NCI-H510A treated with DMSO at 0.1 percent for 48 hours (cell line): ENCODE data around the gene SH3BGRL3.
"Not testable (repeated sequence)": the region's sequence is repeated elsewhere in the genome, so short reads cannot be mapped to it uniquely, and the experiment has no call there.

Experiments used
- DNase-seq: peaks from one replicate; lab custom pipeline; 2025; lab: John Stamatoyannopoulos, UW

Gene SH3BGRL3

DNA sequence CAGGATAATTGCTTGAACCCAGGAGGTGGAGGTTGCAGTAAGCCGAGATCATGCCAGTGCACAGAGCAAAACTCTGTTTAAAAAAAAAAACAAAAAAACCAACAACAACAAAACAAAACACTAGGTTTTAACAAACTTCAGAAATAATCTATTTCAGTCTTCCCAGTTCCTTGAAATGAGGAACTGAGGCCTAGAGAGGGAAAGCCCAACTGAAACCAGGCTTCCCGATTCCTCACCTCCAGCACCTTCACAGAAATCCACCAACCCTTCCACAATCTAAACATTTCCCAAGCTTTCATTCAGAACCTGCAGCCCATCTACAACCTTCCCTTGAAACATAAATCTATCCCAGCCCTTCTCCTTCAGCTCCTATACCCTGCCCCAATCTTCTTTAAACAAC, 37.3 kb downstream of the SH3BGRL3 start:
- no peak for DNase-seq

DNA sequence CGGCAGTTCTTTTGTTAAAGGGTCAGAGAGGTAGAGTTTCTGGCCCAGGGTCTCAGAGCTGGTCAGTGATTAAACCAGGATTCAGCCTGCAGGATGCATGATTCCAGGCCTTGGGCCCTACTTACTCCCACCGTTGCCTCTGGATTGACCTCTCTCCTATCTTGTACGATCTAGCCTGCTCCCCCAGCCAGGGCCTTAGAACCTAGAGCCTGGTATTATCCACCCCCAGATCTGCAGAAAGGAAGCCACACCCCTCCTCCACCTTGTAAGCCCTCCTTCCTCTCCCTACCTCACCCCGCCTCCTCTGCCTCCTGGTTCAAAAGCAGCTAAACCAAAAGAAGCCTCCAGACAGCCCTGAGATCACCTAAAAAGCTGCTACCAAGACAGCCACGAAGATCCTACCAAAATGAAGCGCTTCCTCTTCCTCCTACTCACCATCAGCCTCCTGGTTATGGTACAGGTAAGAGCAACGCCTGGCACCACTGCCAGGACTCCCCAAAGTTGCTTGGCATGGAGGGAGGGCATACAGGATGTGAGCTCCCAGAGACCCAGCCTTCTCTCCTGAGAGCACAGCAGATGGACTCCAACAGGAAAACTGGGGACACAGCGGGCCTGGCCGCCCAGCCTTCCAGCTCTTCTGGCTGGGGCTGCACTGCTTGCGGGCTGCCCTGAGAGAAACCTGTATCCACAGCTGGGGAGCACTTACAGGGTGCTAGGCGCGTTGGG, 37.9 kb downstream of the SH3BGRL3 start, which contains the start of gene CD52:
Gene CD52, plus strand, starts transcription at position 347 of the 726 bp plus-strand sequence. Its CDS starts 60 bp downstream, at position 407.
- DNase-seq = no peak

GRCh38 chr1:26318338-26319064, 38.6 kb downstream of the SH3BGRL3 start:
- no peak for DNase-seq

DNA sequence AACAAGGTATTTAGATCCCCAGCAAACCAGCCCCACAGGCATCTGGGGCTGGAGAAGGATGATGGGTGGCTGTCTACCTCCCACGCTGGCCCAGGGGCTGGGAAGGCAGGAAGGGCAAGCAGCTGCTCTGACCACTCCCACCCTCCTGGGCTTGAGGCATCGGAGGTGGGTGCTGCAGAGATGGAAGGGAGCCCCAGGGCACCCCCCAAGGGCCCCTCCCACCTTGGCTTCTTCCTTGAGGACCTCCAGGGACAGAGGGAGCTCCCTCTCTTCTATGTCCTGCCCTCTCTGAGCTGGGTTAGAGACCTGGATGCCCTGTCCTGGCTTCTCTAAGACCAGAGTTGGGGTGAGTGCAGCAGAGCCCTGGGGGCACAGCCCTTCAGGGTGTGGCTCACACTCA, 41.0 kb downstream of the SH3BGRL3 start:
- no peak for DNase-seq

- DNase-seq = peak; percentile 51
These were observed 41.6 kb downstream of the SH3BGRL3 start for GRCh38 chr1:26321315-26322041.

GRCh38 chr1:26322042-26322331, 42.1 kb downstream of the SH3BGRL3 start:
- no peak for DNase-seq

DNA sequence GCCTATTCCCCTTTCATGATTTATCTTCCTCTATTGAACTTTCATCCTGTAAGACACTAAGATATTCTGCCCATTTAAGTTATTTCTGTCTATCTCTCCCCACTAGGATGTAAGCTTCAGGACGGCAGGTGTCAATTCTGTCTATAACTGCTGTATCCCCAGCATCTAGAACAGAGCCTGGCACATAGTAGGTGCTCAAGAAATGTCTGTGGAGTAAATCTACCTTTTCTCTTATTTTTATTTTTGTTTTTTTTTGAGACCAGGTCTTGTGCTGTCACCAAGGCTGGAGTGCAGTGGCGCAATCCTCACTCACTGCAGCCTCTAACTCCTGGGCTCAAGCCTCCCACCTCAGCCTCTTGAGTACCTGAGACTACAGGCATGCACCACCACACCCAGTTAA, 43.5 kb downstream of the SH3BGRL3 start:
- no peak for DNase-seq

DNA sequence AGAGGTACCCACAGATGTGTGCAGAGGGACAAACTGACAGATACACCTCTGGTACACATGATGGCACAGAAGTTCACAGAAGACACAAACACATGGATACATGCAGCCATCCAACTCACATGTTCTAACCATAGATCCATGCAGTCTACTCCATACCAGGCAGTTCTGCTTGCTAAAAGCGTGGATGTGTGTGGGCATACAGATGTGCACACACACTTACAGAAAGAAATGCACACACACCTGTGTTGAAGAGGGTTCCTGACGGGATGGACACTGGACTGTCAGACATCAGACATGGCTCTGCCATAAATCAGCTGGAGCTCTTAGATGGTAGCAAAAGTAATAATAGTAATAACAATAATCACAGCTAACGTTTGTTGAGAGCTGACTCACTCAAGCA, 44.7 kb downstream of the SH3BGRL3 start:
- no peak for DNase-seq

- peak; percentile 89 for DNase-seq
These were observed 48.1 kb downstream of the SH3BGRL3 start for GRCh38 chr1:26327956-26328362.

DNA sequence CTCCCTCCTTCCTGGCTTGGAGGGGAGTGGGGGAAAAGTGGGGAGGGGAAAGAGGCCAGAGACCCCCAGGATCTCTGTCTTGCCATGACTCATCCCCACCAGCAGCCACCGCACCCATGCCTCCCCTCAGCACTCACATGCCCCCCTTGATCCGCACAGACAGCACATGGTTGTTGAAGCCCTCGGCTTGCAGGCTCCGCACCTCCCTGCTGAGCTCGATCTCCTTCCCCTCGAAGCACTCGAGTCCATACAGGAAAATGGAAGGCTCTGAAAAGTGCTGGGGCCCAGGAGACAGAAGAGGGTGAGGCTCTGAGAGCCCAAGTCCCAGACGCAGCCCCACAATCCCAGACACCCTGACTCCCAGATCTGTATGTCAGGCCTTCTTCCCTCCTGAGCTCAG, 48.7 kb downstream of the SH3BGRL3 start:
- no peak for DNase-seq

DNA sequence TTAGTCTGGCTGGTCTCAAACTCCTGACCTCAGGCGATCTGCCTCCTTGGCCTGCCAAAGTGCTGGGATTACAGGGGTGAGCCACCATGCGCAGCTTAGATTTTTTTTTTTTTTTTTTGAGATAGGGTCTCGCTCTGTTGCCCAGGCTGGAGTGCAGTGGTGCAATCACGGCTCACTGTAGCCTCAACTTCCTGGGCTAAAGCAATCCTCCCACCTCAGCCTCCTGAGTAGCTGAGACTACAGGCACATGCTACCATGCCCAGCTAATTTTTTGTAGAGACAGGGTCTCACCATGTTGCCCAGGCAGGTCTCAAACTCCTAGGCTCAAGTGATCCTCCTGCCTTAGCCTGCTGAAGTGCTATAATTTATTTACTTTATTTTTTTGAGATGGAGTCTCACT, 49.5 kb downstream of the SH3BGRL3 start:
- not testable (repeated sequence) for DNase-seq

- no peak for DNase-seq
These were observed 50.4 kb downstream of the SH3BGRL3 start for GRCh38 chr1:26330276-26330675.
